Measurements from ENCODE around the gene PCDHAC2. TPM values are rescaled to one million over a fixed set of nuclear protein-coding genes. Genes with fewer than 3 reads are reported as not detected.

The PCDHAC2 gene
- total and polyA plus RNA-seq, 2 donors (not counting 3 experiments of a cell fraction or from before 2014, with no cell fraction given): 1.00 to 1.2 TPM

DNA sequence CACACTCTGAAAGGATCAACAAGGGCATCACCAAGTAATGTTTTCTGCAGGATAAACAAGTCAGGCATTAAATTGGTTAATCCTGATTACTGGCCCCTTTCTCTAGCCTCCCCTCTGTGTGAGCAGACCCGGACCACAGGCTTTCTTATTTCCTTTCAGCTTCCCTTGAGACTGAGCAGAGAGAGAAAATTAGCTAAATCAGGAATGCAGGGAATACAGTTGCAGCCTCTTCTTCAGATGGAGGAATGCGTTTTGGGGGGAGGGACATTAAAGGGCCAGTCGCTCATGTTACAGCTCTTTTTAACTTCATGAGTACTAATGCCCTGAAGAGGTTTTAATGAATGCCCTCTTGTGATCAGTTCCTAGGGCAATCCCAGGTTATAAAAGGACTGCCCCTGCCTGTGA lies 19.8 kb downstream of the PCDHAC2 start:
- no TSS peak for BruUV-seq (replicated peaks)
- Histone ChIP-seq H3K36me3 (ENCODE audit: control insufficient read depth in 2 of 2, extremely low read depth in 1 of 2, insufficient read depth in 2 of 2, low read length in 2 of 2) (no peaks in the 10 kb centered on the region), H3K4me2 (ENCODE audit: insufficient read depth, low read length) (no peak overlapping the region), H3K27ac (ENCODE audit: insufficient read depth, low read depth, low read length) (no peak overlapping the region), H2AFZ (ENCODE audit: low read depth, low read length) (no peak overlapping the region), H3K79me2 (ENCODE audit: control insufficient read depth, insufficient read depth, low read length) (no peaks in the 10 kb centered on the region), H3K9ac (replicated peaks; ENCODE audit: extremely low read depth, insufficient read depth, low read length) (no peak overlapping the region), H3K4me1 (ENCODE audit: control insufficient read depth, extremely low read depth, insufficient read depth, low read length) (no peaks in the 10 kb centered on the region), H3K27me3 (ENCODE audit: control insufficient read depth in 2 of 2, insufficient read depth in 2 of 2, low read length in 2 of 2) (no peaks in the 10 kb centered on the region), H4K20me1 (replicated peaks; ENCODE audit: control insufficient read depth, extremely low read depth, insufficient read depth, low read length) (no peaks in the 10 kb centered on the region), H3K4me3 (replicated peaks in 1 of 3; ENCODE audit: insufficient read depth in 1 of 3, low read depth in 1 of 3, low read length in 3 of 3) (no peak overlapping the region), H3K9me1 (replicated peaks; ENCODE audit: control insufficient read depth, extremely low read depth, insufficient read depth, low read length) (no peaks in the 10 kb centered on the region), H3K9me3 (replicated peaks; ENCODE audit: control insufficient read depth, insufficient read depth, low read length) (no peaks in the 10 kb centered on the region)
- DNase-seq (ENCODE audit: low read depth, low spot score) (no peak), FAIRE-seq (no peak)
- ChIA-PET CTCF (no interaction called here), POLR2A (no interaction called here)
- intact Hi-C loops (cut with micrococcal nuclease): no loop called here
- TF ChIP-seq, protein P1, sequence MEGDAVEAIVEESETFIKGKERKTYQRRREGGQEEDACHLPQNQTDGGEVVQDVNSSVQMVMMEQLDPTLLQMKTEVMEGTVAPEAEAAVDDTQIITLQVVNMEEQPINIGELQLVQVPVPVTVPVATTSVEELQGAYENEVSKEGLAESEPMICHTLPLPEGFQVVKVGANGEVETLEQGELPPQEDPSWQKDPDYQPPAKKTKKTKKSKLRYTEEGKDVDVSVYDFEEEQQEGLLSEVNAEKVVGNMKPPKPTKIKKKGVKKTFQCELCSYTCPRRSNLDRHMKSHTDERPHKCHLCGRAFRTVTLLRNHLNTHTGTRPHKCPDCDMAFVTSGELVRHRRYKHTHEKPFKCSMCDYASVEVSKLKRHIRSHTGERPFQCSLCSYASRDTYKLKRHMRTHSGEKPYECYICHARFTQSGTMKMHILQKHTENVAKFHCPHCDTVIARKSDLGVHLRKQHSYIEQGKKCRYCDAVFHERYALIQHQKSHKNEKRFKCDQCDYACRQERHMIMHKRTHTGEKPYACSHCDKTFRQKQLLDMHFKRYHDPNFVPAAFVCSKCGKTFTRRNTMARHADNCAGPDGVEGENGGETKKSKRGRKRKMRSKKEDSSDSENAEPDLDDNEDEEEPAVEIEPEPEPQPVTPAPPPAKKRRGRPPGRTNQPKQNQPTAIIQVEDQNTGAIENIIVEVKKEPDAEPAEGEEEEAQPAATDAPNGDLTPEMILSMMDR (IDR thresholded peaks at IDR 0.05; ENCODE audit: extremely low read depth in 1 of 2, insufficient read depth in 1 of 2, low read depth in 1 of 2, low read length in 2 of 2): no peak
- TF ChIP-seq, protein P2, sequence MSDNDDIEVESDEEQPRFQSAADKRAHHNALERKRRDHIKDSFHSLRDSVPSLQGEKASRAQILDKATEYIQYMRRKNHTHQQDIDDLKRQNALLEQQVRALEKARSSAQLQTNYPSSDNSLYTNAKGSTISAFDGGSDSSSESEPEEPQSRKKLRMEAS (IDR thresholded peaks at IDR 0.05; ENCODE audit: insufficient read depth, insufficient read length): no peak
- TF ChIP-seq GATA2 (IDR thresholded peaks at IDR 0.05; ENCODE audit: insufficient read depth, insufficient read length, low read depth, low read length): no peak
- TF ChIP-seq MYC (IDR thresholded peaks at IDR 0.05; ENCODE audit: low read depth, low read length): no peak
- no peak for TF ChIP-seq FOS (IDR thresholded peaks at IDR 0.05; ENCODE audit: borderline replicate concordance, insufficient read depth, low read length)
- no peak for TF ChIP-seq JUN (IDR thresholded peaks at IDR 0.05; ENCODE audit: borderline replicate concordance, insufficient read depth, insufficient read length, low read depth)
- no peak for TF ChIP-seq POLR2A (IDR thresholded peaks at IDR 0.05; ENCODE audit: low read depth, low read length)
- no peak for TF ChIP-seq POLR2AphosphoS5 (IDR thresholded peaks at IDR 0.05; ENCODE audit: insufficient read depth, low read depth, low read length)
- no peak for TF ChIP-seq EZH2 (IDR thresholded peaks at IDR 0.05; ENCODE audit: borderline replicate concordance, low read depth, low read length, severe bottlenecking)
- dilution Hi-C loops (cut with MboI; ENCODE audit: extremely low pct_ligation_motif_present, low sequenced_read_pairs): no loop called here
